ENCODE results near the gene TM2D3.
A peak's percentile ranks its signal among the peaks of the same experiment; 100 is the strongest.

The TM2D3 gene

GRCh38 chr15:101618851-101619614 is 33.1 kb downstream of the TM2D3 start:
- Histone ChIP-seq H3K4me1 (ENCODE audit: control insufficient read depth, insufficient read depth, low read length) (peaks cover 7% of the 10 kb centered on the region), H3K36me3 (ENCODE audit: control insufficient read depth, insufficient read depth, low read length) (no peaks in the 10 kb centered on the region), H3K27me3 (ENCODE audit: control insufficient read depth, insufficient read depth, low read length) (peaks cover 6% of the 10 kb centered on the region), H3K9ac (ENCODE audit: low read depth, low read length) (no peak overlapping the region), H3K4me3 (ENCODE audit: low read depth, low read length) (no peak overlapping the region), H3K9me3 (ENCODE audit: control insufficient read depth, insufficient read depth, low read length) (peaks cover 3% of the 10 kb centered on the region)

GRCh38 chr15:101618076-101618475 is 34.1 kb downstream of the TM2D3 start:
- peaks cover 7% of the 10 kb centered on the region for H3K4me1 ChIP-seq (ENCODE audit: control insufficient read depth, insufficient read depth, low read length)
- no peak overlapping the region for H3K4me3 ChIP-seq (ENCODE audit: low read depth, low read length)
- H3K9me3 ChIP-seq (ENCODE audit: control insufficient read depth, insufficient read depth, low read length): no peaks in the 10 kb centered on the region
- no peaks in the 10 kb centered on the region for H3K36me3 ChIP-seq (ENCODE audit: control insufficient read depth, insufficient read depth, low read length)
- H3K27me3 ChIP-seq (ENCODE audit: control insufficient read depth, insufficient read depth, low read length): peaks cover 6% of the 10 kb centered on the region
- H3K9ac ChIP-seq (ENCODE audit: low read depth, low read length): no peak overlapping the region

- Histone ChIP-seq H3K27me3 (ENCODE audit: control insufficient read depth, insufficient read depth, low read length) (peaks cover 6% of the 10 kb centered on the region), H3K36me3 (ENCODE audit: control insufficient read depth, insufficient read depth, low read length) (no peaks in the 10 kb centered on the region), H3K9me3 (ENCODE audit: control insufficient read depth, insufficient read depth, low read length) (no peaks in the 10 kb centered on the region), H3K4me1 (ENCODE audit: control insufficient read depth, insufficient read depth, low read length) (peaks cover 7% of the 10 kb centered on the region), H3K9ac (ENCODE audit: low read depth, low read length) (no peak overlapping the region), H3K4me3 (ENCODE audit: low read depth, low read length) (no peak overlapping the region)
Observed at GRCh38 chr15:101617390-101617965, 34.7 kb downstream of the TM2D3 start.

- H3K36me3 ChIP-seq (ENCODE audit: control insufficient read depth, insufficient read depth, low read length): no peaks in the 10 kb centered on the region
- peaks cover 7% of the 10 kb centered on the region for H3K4me1 ChIP-seq (ENCODE audit: control insufficient read depth, insufficient read depth, low read length)
- H3K27me3 ChIP-seq (ENCODE audit: control insufficient read depth, insufficient read depth, low read length): peaks cover 6% of the 10 kb centered on the region
- no peaks in the 10 kb centered on the region for H3K9me3 ChIP-seq (ENCODE audit: control insufficient read depth, insufficient read depth, low read length)
- peak overlapping the region; percentile 41 for H3K4me3 ChIP-seq (ENCODE audit: low read depth, low read length)
- no peak overlapping the region for H3K9ac ChIP-seq (ENCODE audit: low read depth, low read length)
Observed at GRCh38 chr15:101615986-101616848, 36.0 kb downstream of the TM2D3 start.

GRCh38 chr15:101615414-101615985 is 36.7 kb downstream of the TM2D3 start:
- Histone ChIP-seq H3K4me1 (ENCODE audit: control insufficient read depth, insufficient read depth, low read length) (peaks cover 7% of the 10 kb centered on the region), H3K36me3 (ENCODE audit: control insufficient read depth, insufficient read depth, low read length) (no peaks in the 10 kb centered on the region), H3K4me3 (ENCODE audit: low read depth, low read length) (peak overlapping the region; percentile 41), H3K27me3 (ENCODE audit: control insufficient read depth, insufficient read depth, low read length) (peaks cover 6% of the 10 kb centered on the region), H3K9ac (ENCODE audit: low read depth, low read length) (no peak overlapping the region), H3K9me3 (ENCODE audit: control insufficient read depth, insufficient read depth, low read length) (no peaks in the 10 kb centered on the region)

GRCh38 chr15:101614761-101615160 is 37.4 kb downstream of the TM2D3 start:
- H3K4me3 ChIP-seq (ENCODE audit: low read depth, low read length): no peak overlapping the region
- H3K36me3 ChIP-seq (ENCODE audit: control insufficient read depth, insufficient read depth, low read length): no peaks in the 10 kb centered on the region
- H3K9me3 ChIP-seq (ENCODE audit: control insufficient read depth, insufficient read depth, low read length): no peaks in the 10 kb centered on the region
- H3K9ac ChIP-seq (ENCODE audit: low read depth, low read length): no peak overlapping the region
- peaks cover 7% of the 10 kb centered on the region for H3K4me1 ChIP-seq (ENCODE audit: control insufficient read depth, insufficient read depth, low read length)
- H3K27me3 ChIP-seq (ENCODE audit: control insufficient read depth, insufficient read depth, low read length): peaks cover 6% of the 10 kb centered on the region

GRCh38 chr15:101614001-101614585 is 38.1 kb downstream of the TM2D3 start:
- Histone ChIP-seq H3K9me3 (ENCODE audit: control insufficient read depth, insufficient read depth, low read length) (no peaks in the 10 kb centered on the region), H3K4me3 (ENCODE audit: low read depth, low read length) (no peak overlapping the region), H3K27me3 (ENCODE audit: control insufficient read depth, insufficient read depth, low read length) (peaks cover 6% of the 10 kb centered on the region), H3K9ac (ENCODE audit: low read depth, low read length) (no peak overlapping the region), H3K4me1 (ENCODE audit: control insufficient read depth, insufficient read depth, low read length) (peaks cover 7% of the 10 kb centered on the region), H3K36me3 (ENCODE audit: control insufficient read depth, insufficient read depth, low read length) (no peaks in the 10 kb centered on the region)

GRCh38 chr15:101613130-101614000 is 38.8 kb downstream of the TM2D3 start:
- no peaks in the 10 kb centered on the region for H3K36me3 ChIP-seq (ENCODE audit: control insufficient read depth, insufficient read depth, low read length)
- peaks cover 6% of the 10 kb centered on the region for H3K27me3 ChIP-seq (ENCODE audit: control insufficient read depth, insufficient read depth, low read length)
- no peak overlapping the region for H3K9ac ChIP-seq (ENCODE audit: low read depth, low read length)
- H3K4me3 ChIP-seq (ENCODE audit: low read depth, low read length): no peak overlapping the region
- no peaks in the 10 kb centered on the region for H3K9me3 ChIP-seq (ENCODE audit: control insufficient read depth, insufficient read depth, low read length)
- H3K4me1 ChIP-seq (ENCODE audit: control insufficient read depth, insufficient read depth, low read length): peaks cover 7% of the 10 kb centered on the region

GRCh38 chr15:101612676-101613075 is 39.5 kb downstream of the TM2D3 start:
- H3K4me1 ChIP-seq (ENCODE audit: control insufficient read depth, insufficient read depth, low read length): peaks cover 7% of the 10 kb centered on the region
- no peaks in the 10 kb centered on the region for H3K36me3 ChIP-seq (ENCODE audit: control insufficient read depth, insufficient read depth, low read length)
- H3K27me3 ChIP-seq (ENCODE audit: control insufficient read depth, insufficient read depth, low read length): peaks cover 6% of the 10 kb centered on the region
- H3K9me3 ChIP-seq (ENCODE audit: control insufficient read depth, insufficient read depth, low read length): no peaks in the 10 kb centered on the region
- H3K4me3 ChIP-seq (ENCODE audit: low read depth, low read length): no peak overlapping the region
- H3K9ac ChIP-seq (ENCODE audit: low read depth, low read length): no peak overlapping the region

- no peaks in the 10 kb centered on the region for H3K9me3 ChIP-seq (ENCODE audit: control insufficient read depth, insufficient read depth, low read length)
- H3K27me3 ChIP-seq (ENCODE audit: control insufficient read depth, insufficient read depth, low read length): peaks cover 2% of the 10 kb centered on the region
- H3K4me1 ChIP-seq (ENCODE audit: control insufficient read depth, insufficient read depth, low read length): peaks cover 7% of the 10 kb centered on the region
- no peaks in the 10 kb centered on the region for H3K36me3 ChIP-seq (ENCODE audit: control insufficient read depth, insufficient read depth, low read length)
- H3K9ac ChIP-seq (ENCODE audit: low read depth, low read length): no peak overlapping the region
- H3K4me3 ChIP-seq (ENCODE audit: low read depth, low read length): no peak overlapping the region
Observed at GRCh38 chr15:101611580-101612299, 40.4 kb downstream of the TM2D3 start.

Data from iPS-15b (cell line).